Activated CD4-positive, alpha-beta T cell treated with anti-CD3 and anti-CD28 coated beads for 24 hours (primary cell): Measurements from ENCODE around the gene PDE8A.

Experiments
- DNase-seq, 2 donors: peaks; one replicate each; pipeline ENCODE4 v3.0.0-alpha.2; 2020; ENCODE audit warnings: low read depth in 2 of 2

Gene PDE8A

DNA sequence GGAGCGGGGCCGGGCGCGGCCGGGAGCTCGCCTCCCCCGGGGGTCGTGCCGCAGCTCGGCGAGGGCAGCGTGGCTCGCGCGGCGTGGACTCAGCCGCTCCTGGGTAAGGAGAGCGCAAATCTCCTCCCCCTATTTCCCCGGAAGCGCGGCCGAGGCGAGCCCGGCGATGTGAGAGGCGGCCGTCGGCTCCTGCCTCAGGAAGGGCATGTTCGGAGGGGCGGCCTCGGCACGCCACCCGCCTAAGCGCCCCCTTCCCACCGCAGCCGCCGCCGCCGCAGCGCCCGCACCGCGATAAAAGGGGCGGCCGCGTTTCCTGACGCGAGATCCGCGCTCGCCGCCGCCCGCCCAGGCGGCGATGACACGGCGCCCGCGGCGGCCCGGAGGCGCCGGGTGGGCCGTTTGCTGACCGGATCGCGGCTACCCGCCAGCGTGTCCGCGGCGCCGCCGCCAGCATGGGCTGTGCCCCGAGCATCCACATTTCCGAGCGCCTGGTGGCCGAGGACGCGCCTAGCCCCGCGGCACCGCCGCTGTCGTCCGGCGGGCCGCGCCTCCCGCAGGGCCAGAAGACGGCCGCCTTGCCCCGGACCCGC, at the start of gene PDE8A:
PDE8A (plus strand) TSS at position 146 of the 590 bp plus-strand sequence; CDS start at position 453, 307 bp downstream.
- DNase-seq = peak in 1 of 2 donors; percentile 4

DNA sequence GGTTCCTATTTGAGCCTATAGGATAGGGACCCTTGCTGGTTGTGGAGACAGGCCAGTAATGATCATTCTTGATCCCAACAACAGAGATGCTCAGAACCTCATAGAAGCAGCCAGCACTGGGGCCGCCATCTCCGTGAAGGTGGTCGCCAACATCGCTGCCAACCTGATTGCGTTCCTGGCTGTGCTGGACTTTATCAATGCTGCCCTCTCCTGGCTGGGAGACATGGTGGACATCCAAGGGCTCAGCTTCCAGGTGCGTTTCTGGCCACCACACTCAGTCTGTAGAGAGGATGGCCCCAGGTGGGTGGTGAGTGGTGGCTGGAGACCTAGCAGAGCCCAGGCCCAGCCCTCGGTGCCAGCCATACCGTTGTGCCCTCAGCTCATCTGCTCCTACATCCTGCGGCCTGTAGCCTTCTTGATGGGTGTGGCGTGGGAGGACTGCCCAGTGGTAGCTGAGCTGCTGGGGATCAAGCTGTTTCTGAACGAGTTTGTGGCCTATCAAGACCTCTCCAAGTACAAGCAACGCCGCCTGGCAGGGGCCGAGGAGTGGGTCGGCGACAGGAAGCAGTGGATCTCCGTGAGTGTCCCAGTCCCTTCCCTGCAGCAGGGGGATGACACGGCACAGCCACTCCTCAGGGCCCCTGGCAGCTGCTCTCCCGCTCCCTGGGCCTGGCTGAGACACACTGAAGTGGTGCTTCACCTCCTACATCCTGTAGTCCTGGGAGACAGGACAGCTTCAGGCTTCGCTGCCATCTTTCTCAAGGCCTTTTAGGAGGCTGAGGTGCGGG, 46.5 kb upstream of the PDE8A start:
- DNase-seq = no peak

DNA sequence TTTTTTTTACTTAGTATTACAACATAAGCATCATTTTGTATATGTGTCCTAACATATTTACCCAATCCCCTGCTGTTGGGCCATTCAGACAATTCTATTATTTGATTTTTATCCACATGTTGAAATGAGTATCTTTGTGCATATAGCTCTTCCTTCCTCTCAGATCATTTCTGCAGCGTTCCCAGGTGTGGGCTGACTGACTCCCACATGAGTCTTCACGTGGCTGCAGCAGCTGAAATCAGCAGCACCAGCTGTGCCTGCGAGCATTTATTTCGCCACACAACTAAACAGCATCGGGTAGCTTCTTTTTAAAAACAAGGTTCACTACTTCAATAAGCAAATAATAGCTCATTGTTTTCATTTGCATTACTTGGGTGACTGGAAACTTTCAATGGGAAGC, 44.5 kb upstream of the PDE8A start:
- no peak for DNase-seq

- no peak for DNase-seq
These were observed 42.9 kb upstream of the PDE8A start for GRCh38 chr15:84938726-84939125.

- no peak for DNase-seq
These were observed 41.3 kb upstream of the PDE8A start for GRCh38 chr15:84940399-84940798.

- no peak for DNase-seq
These were observed 39.2 kb upstream of the PDE8A start for GRCh38 chr15:84942456-84942855.

- no peak for DNase-seq
These were observed 37.3 kb upstream of the PDE8A start for GRCh38 chr15:84944311-84944710.

- no peak for DNase-seq
These were observed 36.8 kb upstream of the PDE8A start for GRCh38 chr15:84944861-84945260.

GRCh38 chr15:84946772-84947489, 34.7 kb upstream of the PDE8A start:
- no peak for DNase-seq

GRCh38 chr15:84947947-84948830, 33.5 kb upstream of the PDE8A start:
- DNase-seq = no peak

- DNase-seq = no peak
These were observed 32.6 kb upstream of the PDE8A start for GRCh38 chr15:84949043-84949442.

DNA sequence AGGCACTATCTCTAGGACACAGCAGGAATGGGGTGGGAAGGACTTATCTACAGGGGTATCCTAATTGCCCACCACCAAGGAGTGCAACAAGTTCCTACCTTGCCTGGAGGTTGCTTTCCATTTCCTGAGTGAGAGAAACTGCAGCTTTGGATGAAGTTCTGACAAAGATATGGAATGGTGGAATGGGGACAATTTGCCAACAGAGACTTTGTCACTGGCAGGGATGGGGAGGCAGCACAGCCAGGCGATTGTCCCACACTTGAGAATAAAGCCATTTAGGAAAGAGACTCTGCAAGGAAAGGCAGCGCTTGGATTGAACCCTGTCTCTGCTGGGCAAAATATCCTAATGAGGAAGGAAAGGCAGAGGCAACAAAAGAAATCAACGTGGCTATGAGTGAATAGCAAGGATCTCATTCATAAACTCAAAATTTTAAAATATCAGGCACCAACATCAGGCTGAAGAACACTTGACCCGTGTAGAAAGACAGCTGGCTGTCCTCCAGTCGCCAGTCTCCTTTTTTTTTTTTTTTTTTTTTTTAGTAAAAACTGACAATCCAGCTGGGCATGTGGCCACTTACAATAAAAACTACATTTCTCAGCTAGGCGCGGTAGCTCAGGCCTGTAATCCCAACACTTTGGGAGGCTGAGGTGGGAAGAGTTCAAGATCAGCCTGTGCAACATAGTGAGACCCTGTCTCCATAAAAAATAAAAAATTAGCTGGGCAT, 31.6 kb upstream of the PDE8A start:
- DNase-seq = no peak

- DNase-seq = no peak
These were observed 31.0 kb upstream of the PDE8A start for GRCh38 chr15:84950570-84951111.

- no peak for DNase-seq
These were observed 29.9 kb upstream of the PDE8A start for GRCh38 chr15:84951736-84952135.

DNA sequence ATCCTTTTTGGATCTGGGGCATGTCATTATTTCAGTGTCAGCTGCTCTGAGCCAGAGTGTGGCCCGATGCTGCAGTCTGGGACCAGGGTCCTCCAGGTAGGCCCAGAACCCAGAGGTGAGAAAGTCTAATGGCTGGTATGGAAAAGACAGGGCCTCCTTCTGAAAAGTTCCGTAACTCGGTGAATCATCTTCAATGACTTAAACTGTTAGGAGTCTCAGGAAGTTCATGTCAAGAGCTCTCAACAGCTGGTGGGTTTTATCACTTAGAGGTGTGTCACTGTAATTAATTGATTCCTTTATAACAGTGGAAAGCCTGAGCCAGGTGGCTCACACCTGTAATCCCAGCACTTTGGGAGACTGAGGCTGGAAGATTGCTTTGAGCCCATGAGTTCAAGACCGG, 28.5 kb upstream of the PDE8A start:
- no peak for DNase-seq

GRCh38 chr15:84953726-84954125, 27.9 kb upstream of the PDE8A start:
- DNase-seq = no peak

DNA sequence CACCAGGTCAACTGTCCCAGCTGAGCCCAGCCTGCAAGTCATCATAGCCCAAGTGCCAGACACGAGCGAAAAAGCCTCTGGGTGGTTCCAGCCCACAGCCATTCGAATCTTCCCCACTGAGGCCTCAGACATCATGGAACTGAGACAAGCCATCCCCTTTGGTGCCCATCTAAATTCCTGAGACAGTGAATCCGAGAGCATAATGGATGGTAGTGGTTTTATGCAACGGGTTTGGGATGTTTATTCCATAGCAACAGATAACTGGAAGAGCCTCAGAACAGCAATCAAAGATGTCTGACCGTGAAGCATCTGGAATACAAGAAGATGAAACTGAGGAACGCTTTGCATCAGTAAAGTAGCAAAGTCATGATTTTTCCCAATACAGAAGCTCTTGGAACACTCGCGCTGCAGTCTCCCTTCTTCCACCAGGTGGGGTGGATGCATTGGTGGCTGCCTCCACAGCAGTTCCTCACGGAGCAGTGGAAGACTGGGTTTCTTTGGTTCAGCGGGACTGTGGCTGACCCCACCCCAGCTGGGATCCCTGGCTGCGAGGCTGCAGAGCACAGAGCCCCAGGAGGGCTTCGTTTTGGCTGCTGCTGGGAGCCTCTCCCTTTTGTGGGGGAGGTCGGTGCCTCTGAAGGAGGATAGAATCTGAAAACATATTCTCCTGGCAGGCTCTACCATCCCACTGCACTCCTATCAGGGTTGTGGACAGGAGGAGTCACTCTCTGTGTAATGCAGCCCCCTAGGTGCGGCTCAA, 26.4 kb upstream of the PDE8A start:
- peak in 1 of 2 donors; percentile 13 for DNase-seq

DNA sequence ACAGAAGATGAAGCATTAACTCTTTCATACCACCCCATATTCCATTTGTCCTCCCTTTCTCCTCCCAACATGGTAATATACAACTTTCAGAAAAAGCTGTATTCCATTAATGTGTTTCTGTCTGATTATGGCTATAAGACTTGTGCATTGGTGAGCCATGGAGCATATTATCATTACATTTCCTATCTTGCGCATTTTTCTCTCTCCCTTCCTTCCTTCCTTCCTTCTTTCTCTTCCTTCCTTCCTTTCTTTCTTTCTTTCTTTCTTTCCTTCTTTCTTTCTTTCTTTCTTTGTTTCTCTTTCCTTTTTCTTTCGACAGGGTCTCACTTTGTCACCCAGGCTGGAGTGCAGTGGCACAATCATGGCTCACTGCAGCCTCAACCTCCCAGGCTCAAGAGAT, 25.5 kb upstream of the PDE8A start:
- DNase-seq = no peak

DNA sequence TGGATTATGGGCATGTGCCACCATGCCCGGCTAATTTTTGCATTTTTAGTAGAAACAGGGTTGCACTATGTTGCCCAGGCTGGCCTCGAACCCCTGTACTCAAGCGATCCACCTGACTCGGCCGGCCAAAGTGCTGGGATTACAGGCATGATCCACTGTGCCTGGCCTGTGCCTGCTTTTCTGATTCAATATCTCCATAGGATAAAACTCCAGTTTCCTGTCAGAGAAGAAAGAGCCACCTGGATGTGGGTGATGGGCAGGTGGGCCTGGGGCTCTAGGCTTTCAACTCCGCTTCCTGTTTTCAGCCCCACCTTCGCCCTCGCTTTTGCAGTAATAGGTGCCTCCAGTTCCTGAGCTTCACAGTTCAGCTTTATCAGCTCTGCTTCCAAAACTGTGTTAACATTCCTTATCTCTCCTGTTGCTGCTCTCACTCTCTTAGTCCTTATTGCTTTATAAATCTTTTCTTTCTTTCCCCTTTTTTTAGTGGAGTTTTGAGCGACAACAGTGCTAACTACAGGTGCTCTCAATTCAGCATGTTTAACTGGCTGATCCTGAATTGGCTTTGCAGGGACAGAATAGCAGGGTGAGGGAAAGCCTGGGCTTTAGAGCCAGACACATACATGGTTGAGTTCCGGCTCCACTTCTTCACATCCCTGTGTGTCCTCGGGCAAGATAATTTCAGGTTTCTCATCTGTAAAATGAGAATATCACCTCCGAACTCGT, 21.1 kb upstream of the PDE8A start:
- DNase-seq = no peak

- no peak for DNase-seq
These were observed 20.6 kb upstream of the PDE8A start for GRCh38 chr15:84961114-84961452.
